Measurements from ENCODE around the gene RBM4B. TPM values are rescaled to one million over a fixed set of nuclear protein-coding genes. Genes with fewer than 3 reads are reported as not detected.
A peak's percentile ranks its signal among the peaks of the same experiment; 100 is the strongest.

Gene RBM4B
- total RNA-seq, 4 donors from 2014 or later: 10.3 to 13.2 (median 12.2) TPM

GRCh38 chr11:66632952-66633351 is 44.7 kb downstream of the RBM4B start:
- Histone ChIP-seq H3K4me1 (peaks cover 14 to 69% (median 45%) of the 10 kb centered on the region in 4 donors), H3K27me3 (no peaks in the 10 kb centered on the region), H3K9me3 (no peaks in the 10 kb centered on the region), H3K4me3 (no peak overlapping the region), H3K36me3 (peaks cover 6 to 35% (median 33%) of the 10 kb centered on the region in 4 donors), H3K27ac (replicated peaks in 1 of 4) (peak overlapping the region in 1 of 4 donors; percentile 5)
- DNase-seq (ENCODE audit: extremely low spot score): no peak
- TF ChIP-seq POLR2AphosphoS5 (IDR thresholded peaks at IDR 0.05) (no peak), EP300 (IDR thresholded peaks at IDR 0.05) (no peak), POLR2A (IDR thresholded peaks at IDR 0.05; ENCODE audit: low read depth) (no peak), CTCF (IDR thresholded peaks at IDR 0.05) (no peak)
- intact Hi-C loops (cut with DNase I): no loop called here
- 66% methylated on average over 2 of the region's 2 CpGs for WGBS

- TF ChIP-seq CTCF (IDR thresholded peaks at IDR 0.05) (no peak), EP300 (IDR thresholded peaks at IDR 0.05) (no peak), POLR2AphosphoS5 (IDR thresholded peaks at IDR 0.05) (no peak), POLR2A (IDR thresholded peaks at IDR 0.05; ENCODE audit: low read depth) (no peak)
- Histone ChIP-seq H3K4me1 (peaks cover 3 to 69% (median 40%) of the 10 kb centered on the region in 4 donors), H3K4me3 (no peak overlapping the region), H3K27ac (replicated peaks in 1 of 4) (no peak overlapping the region), H3K36me3 (peaks cover 15 to 46% (median 44%) of the 10 kb centered on the region in 4 donors), H3K9me3 (no peaks in the 10 kb centered on the region), H3K27me3 (no peaks in the 10 kb centered on the region)
- DNase-seq (ENCODE audit: extremely low spot score): no peak
- intact Hi-C loops (cut with DNase I): no loop called here
- 80% methylated on average over 6 of the region's 6 CpGs for WGBS
Observed at GRCh38 chr11:66631883-66632282, 45.8 kb downstream of the RBM4B start.

GRCh38 chr11:66629356-66629755 is 48.3 kb downstream of the RBM4B start:
- 76% methylated on average over 2 of the region's 2 CpGs for WGBS

GRCh38 chr11:66628061-66628603 is 49.6 kb downstream of the RBM4B start:
- no peak for TF ChIP-seq CTCF (IDR thresholded peaks at IDR 0.05)
- TF ChIP-seq POLR2AphosphoS5 (IDR thresholded peaks at IDR 0.05): no peak
- TF ChIP-seq EP300 (IDR thresholded peaks at IDR 0.05): no peak
- no peak for TF ChIP-seq POLR2A (IDR thresholded peaks at IDR 0.05; ENCODE audit: low read depth)
- peaks cover 43 to 72% (median 71%) of the 10 kb centered on the region in 4 donors for H3K36me3 ChIP-seq
- no peak overlapping the region for H3K4me3 ChIP-seq
- no peaks in the 10 kb centered on the region for H3K27me3 ChIP-seq
- 88% methylated on average over 7 of the region's 7 CpGs for WGBS
- peaks cover 19 to 81% (median 55%) of the 10 kb centered on the region in 4 donors for H3K4me1 ChIP-seq
- no peak for DNase-seq (ENCODE audit: extremely low spot score)
- intact Hi-C loops (cut with DNase I): no loop called here
- peak overlapping the region in 2 of 4 donors; percentile 17 to 99 for H3K27ac ChIP-seq (replicated peaks in 1 of 4)
- no peaks in the 10 kb centered on the region for H3K9me3 ChIP-seq

More at GRCh38 chr11:66629356-66629755, 48.3 kb downstream of the RBM4B start:
- peaks cover 7 to 76% (median 49%) of the 10 kb centered on the region in 4 donors for H3K4me1 ChIP-seq
- intact Hi-C loops (cut with DNase I): no loop called here
- peaks cover 40 to 70% (median 68%) of the 10 kb centered on the region in 4 donors for H3K36me3 ChIP-seq
- no peaks in the 10 kb centered on the region for H3K9me3 ChIP-seq
- no peak for DNase-seq (ENCODE audit: extremely low spot score)
- H3K27me3 ChIP-seq: no peaks in the 10 kb centered on the region
- no peak for TF ChIP-seq POLR2A (IDR thresholded peaks at IDR 0.05; ENCODE audit: low read depth)
- TF ChIP-seq CTCF (IDR thresholded peaks at IDR 0.05): no peak
- TF ChIP-seq POLR2AphosphoS5 (IDR thresholded peaks at IDR 0.05): no peak
- TF ChIP-seq EP300 (IDR thresholded peaks at IDR 0.05): no peak
- H3K4me3 ChIP-seq: no peak overlapping the region
- no peak overlapping the region for H3K27ac ChIP-seq (replicated peaks in 1 of 4)
